BJ (cell line): ENCODE measurements around the gene SRSF9. TPM values are rescaled to one million over a fixed set of nuclear protein-coding genes. Genes with fewer than 3 reads are reported as not detected.

Source experiments
- CTCF ChIA-PET: fragments of 350-600 bp; formaldehyde crosslinking; extraction: SDS; loops from one replicate; lab custom pipeline; 2021; ENCODE audit warnings: antibody characterized with exemption, inconsistent platforms; lab: Yijun Ruan, JAX
- POLR2A ChIA-PET: fragments of 300-600 bp; sonication (Branson Sonifier 250); formaldehyde crosslinking; extraction: SDS; loops from one replicate; lab custom pipeline; 2021; ENCODE audit warnings: antibody characterized with exemption; lab: Charles Lee
- DNase-seq: peaks from one replicate; pipeline ENCODE4 v3.0.0-alpha.2; 2011; ENCODE audit warnings: low read depth
- H3K27me3 ChIP-seq: 2 replicates; pipeline ENCODE4 v1.6.0; 2011; ENCODE audit warnings: low read length; ENCODE audit not compliant: control insufficient read depth, insufficient read depth
- H3K36me3 ChIP-seq: 2 replicates; pipeline ENCODE4 v1.5.1; 2011; ENCODE audit warnings: low read length; ENCODE audit not compliant: control insufficient read depth, insufficient read depth
- H3K4me3 ChIP-seq: 2 replicates; pipeline ENCODE4 v1.5.1; 2011; ENCODE audit warnings: low read depth, mild to moderate bottlenecking, control low read depth, low read length
- polyA plus RNA-seq: library from polyadenylated mRNA; depleted of rRNA; stranded (reverse); fragments of >200 nt; gene quantifications from 2 replicates; pipeline ENCODE4 v1.2.3, GENCODE V29; 2011
- TF ChIP-seq, protein P1 (sequence below): IDR thresholded peaks from 2 replicates; pipeline ENCODE4 v1.5.1; 2011; ENCODE audit warnings: low read depth, mild to moderate bottlenecking, control low read depth, inconsistent platforms, low read length, moderate library complexity; ENCODE audit not compliant: insufficient read depth

The SRSF9 gene
- polyA plus RNA-seq, 1 experiment = 88.0 TPM

DNA sequence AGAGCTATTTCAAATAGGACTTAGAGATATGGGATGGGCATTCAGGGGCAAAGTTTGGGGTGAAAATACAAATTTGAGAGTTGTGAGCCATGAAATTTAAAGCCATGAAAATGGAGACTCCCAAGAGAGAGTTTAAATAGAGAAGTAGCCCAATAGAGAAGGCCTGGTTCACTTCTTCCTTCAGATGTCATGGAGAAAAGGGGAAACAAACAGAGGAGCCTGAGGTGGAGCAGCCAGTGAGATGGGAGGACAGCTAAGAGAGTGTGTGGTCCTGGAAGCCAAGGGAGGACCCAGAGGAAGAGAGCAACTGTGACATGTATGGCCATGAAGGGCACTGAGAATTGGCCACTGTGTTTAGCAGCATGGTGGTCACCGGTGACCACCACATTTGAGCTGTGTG lies 14.1 kb upstream of the SRSF9 start:
- H3K4me3 ChIP-seq = no peak overlapping the region

DNA sequence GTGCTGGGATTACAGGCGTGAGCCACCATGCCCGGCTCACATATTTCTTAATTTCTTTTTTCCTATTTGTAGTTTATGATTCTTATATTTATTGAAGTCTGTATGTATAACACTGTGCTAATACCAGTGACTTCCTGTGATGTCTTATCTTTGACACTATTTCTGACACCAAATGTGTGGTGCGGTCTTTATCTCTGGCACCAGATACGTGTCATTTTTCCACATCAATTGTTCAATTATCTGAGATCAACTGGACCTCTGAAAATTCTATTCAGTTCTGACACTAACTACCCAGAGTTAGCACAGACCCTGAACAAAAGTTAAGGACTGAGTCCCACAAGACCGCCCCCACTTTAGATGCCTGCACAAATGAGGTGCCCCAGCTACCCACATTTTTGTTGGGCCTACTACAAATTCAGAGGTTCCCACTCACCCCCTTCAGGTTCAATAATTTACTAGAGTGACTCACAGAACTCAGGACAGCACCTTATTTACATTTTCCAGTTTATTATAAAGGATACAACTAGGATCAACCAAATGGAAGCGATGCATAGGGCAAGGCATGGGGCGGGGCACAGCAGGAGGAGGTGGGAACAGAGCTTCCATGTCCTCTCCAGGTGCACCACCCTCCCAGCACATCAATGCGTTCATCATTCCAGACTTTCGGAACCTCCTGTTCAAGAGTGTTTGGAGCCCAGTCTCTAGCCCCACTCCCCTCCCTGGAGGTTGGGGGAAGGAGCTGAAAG lies 11.6 kb upstream of the SRSF9 start:
- ChIA-PET POLR2A (interaction anchor here (0.6 kb wide), 1 partner anchor 16 kb away, joined by 6 read pairs; no protein-coding TSS in a partner anchor), CTCF (interaction anchor here (1.3 kb wide), 1 partner anchor 11 kb away, joined by 5 read pairs; the partner anchor contains the start of gene SRSF9)
- Histone ChIP-seq H3K27me3 (no peaks in the 10 kb centered on the region), H3K36me3 (0 out of 2 replicates have a peak, but pooled peaks cover 1% of the 10 kb centered on the region), H3K4me3 (no peak overlapping the region)
- DNase-seq = no peak
- TF ChIP-seq, protein P1, sequence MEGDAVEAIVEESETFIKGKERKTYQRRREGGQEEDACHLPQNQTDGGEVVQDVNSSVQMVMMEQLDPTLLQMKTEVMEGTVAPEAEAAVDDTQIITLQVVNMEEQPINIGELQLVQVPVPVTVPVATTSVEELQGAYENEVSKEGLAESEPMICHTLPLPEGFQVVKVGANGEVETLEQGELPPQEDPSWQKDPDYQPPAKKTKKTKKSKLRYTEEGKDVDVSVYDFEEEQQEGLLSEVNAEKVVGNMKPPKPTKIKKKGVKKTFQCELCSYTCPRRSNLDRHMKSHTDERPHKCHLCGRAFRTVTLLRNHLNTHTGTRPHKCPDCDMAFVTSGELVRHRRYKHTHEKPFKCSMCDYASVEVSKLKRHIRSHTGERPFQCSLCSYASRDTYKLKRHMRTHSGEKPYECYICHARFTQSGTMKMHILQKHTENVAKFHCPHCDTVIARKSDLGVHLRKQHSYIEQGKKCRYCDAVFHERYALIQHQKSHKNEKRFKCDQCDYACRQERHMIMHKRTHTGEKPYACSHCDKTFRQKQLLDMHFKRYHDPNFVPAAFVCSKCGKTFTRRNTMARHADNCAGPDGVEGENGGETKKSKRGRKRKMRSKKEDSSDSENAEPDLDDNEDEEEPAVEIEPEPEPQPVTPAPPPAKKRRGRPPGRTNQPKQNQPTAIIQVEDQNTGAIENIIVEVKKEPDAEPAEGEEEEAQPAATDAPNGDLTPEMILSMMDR = no peak

More for the DNA sequence above, 14.1 kb upstream of the SRSF9 start:
- Histone ChIP-seq H3K36me3 (0 out of 2 replicates have a peak, but pooled peaks cover 1% of the 10 kb centered on the region), H3K27me3 (no peaks in the 10 kb centered on the region)
- ChIA-PET POLR2A (no interaction called here), CTCF (interaction anchor here (1.7 kb wide), 1 partner anchor 17 kb away, joined by 5 read pairs; no protein-coding TSS in a partner anchor)
- TF ChIP-seq, protein P1 = no peak
- DNase-seq = no peak

DNA sequence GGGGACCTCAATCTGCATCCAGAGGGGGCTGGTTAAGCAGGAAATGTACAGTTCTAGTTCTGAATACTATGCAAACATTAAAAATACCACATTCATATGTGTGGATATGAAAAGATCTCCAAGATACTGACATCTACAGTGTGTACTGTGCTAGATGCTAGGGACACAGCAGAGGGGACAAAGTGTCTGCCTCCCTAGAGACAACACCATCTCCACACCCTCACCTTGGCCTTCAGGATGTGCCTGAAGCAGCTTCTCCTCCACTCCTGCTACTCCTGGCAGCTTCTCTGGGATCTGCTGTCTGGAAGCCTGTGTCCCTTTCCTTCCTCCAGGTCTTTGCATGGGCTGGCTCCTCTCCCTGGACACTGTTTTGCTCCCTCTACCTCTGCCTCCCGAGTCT lies 10.7 kb upstream of the SRSF9 start:
- TF ChIP-seq, protein P1 = no peak
- no peak for DNase-seq
- Histone ChIP-seq H3K27me3 (no peaks in the 10 kb centered on the region), H3K4me3 (no peak overlapping the region), H3K36me3 (0 out of 2 replicates have a peak, but pooled peaks cover 1% of the 10 kb centered on the region)
- POLR2A ChIA-PET = no interaction called here
- CTCF ChIA-PET = no interaction called here

DNA sequence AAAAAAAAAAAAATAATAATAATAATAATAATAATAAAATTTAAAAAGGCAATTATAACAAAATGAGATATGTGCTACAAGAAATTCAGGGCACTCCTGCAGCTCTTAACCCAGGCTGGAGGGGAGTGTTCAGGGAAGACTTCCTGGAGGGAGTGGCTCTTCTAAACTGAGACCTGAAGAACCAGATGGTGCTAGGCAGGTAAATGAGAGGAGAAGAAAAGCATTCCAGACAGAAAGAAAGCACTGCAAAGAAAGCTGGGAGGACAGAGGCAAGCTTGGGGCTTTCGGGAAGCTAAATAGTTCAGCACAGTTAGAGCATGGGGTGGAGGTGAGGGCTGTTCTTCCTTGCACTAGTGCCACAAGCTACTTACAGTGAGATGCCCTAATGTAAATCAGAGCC lies 9.9 kb upstream of the SRSF9 start:
- 0 out of 2 replicates have a peak, but pooled peaks cover 1% of the 10 kb centered on the region for H3K36me3 ChIP-seq
- ChIA-PET CTCF (no interaction called here), POLR2A (no interaction called here)
- DNase-seq = no peak
- TF ChIP-seq, protein P1 = no peak
- H3K27me3 ChIP-seq = no peaks in the 10 kb centered on the region
- no peak overlapping the region for H3K4me3 ChIP-seq

DNA sequence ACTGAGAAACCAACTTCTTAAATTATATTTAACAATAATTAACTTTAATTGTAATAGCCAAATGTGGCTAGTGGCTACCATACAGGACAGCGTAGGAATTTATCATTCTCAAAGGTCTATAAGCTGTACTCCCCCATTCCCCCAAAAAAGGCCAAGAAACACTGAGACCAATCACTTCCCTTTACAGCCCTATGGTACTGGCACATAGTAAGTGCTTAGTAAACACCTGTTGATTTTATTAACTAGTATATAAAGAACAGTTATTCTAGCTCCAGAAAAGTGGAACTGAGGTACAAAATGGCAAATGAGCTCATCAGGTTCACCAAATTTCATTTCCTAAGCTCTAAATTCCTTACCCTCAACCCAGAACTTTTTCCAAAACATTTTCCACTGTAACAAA lies 6.1 kb upstream of the SRSF9 start:
- ChIA-PET POLR2A (interaction anchor here (0.6 kb wide), 1 partner anchor 275 kb away, joined by 3 read pairs; the partner anchor contains the start of gene RPLP0), CTCF (interaction anchor here (0.6 to 2.2 kb wide), 5 partner anchors 9 to 28 kb away, joined by 3 to 6 read pairs (median 3); no protein-coding TSS in a partner anchor)
- Histone ChIP-seq H3K27me3 (no peaks in the 10 kb centered on the region), H3K4me3 (no peak overlapping the region), H3K36me3 (no peaks in the 10 kb centered on the region)
- TF ChIP-seq, protein P1 = no peak
- DNase-seq = no peak
